ENCODE results near the gene PARD3B.

DNA sequence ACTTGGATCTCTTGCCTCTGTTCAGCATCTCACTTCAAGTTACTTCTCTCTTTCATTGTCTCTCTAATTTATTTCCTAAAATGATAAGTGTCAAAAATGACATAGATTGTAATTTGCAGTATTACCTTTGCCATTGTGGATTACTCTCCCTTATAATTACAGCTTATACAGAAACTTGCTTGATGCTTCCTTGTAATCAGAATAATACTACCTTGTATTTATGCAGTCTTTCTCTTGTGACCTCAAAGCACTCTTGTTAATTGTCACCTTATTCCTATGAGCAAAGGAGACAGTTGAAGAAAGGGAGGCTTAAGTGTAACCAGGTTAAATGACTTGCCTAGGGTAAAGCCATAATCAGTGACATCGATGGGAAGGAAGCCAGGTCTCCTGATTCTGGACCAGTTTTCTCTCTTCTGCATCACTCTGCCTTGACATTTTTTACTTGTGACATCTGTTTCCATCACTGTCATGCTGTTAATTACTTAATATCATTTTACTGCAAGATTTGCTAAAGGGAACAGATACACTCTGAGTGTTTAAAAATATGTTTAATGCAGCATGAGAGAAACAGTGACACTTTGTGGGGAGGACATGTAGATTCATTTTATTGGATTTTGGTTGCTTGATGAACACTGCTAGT is 388.6 kb downstream of the PARD3B start:
- TF ChIP-seq, protein P1, sequence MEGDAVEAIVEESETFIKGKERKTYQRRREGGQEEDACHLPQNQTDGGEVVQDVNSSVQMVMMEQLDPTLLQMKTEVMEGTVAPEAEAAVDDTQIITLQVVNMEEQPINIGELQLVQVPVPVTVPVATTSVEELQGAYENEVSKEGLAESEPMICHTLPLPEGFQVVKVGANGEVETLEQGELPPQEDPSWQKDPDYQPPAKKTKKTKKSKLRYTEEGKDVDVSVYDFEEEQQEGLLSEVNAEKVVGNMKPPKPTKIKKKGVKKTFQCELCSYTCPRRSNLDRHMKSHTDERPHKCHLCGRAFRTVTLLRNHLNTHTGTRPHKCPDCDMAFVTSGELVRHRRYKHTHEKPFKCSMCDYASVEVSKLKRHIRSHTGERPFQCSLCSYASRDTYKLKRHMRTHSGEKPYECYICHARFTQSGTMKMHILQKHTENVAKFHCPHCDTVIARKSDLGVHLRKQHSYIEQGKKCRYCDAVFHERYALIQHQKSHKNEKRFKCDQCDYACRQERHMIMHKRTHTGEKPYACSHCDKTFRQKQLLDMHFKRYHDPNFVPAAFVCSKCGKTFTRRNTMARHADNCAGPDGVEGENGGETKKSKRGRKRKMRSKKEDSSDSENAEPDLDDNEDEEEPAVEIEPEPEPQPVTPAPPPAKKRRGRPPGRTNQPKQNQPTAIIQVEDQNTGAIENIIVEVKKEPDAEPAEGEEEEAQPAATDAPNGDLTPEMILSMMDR (IDR thresholded peaks at IDR 0.05; ENCODE audit: borderline replicate concordance, extremely low read depth, low read length, poor library complexity, severe bottlenecking): no peak
- TF ChIP-seq EZH2 (IDR thresholded peaks at IDR 0.05; ENCODE audit: borderline replicate concordance, low read depth, low read length, severe bottlenecking): no peak

Measured in DND-41 (cell line).